Nephron (organoid): ENCODE measurements around the gene TESK2.
A peak's percentile ranks its signal among the peaks of the same experiment; 100 is the strongest.
"Not testable (repeated sequence)": the region's sequence is repeated elsewhere in the genome, so short reads cannot be mapped to it uniquely, and the experiment has no call there.

ENCODE experiments used
- H3K27ac Mint-ChIP-seq, 3 experiments: 2 replicates each; pipeline ENCODE4 v1.8.0; 2020; ENCODE audit warnings: mixed read lengths in 3 of 3, mild to moderate bottlenecking in 2 of 3, moderate library complexity in 1 of 3
- H3K27me3 Mint-ChIP-seq: 2 replicates; pipeline ENCODE4 v1.8.0; 2021; ENCODE audit warnings: low read depth, mild to moderate bottlenecking, moderate library complexity, mixed read lengths
- H3K36me3 Mint-ChIP-seq: 2 replicates; pipeline ENCODE4 v1.8.0; 2020; ENCODE audit warnings: low read depth, mixed read lengths
- H3K4me1 Mint-ChIP-seq: 2 replicates; pipeline ENCODE4 v1.8.0; 2020; ENCODE audit warnings: mixed read lengths
- H3K4me3 Mint-ChIP-seq, 3 experiments: 2 replicates each; pipeline ENCODE4 v1.8.0; 2020; ENCODE audit warnings: mild to moderate bottlenecking in 3 of 3, mixed read lengths in 3 of 3, moderate library complexity in 2 of 3
- H3K9me3 Mint-ChIP-seq: 2 replicates; pipeline ENCODE4 v1.8.0; 2020; ENCODE audit warnings: mixed read lengths
- CTCF ChIP-seq, 3 experiments: fragments of 200-600 bp; sonication (generic); IDR thresholded peaks; one replicate each; pipeline ENCODE4 v1.5.0; 2021; ENCODE audit warnings: antibody characterized with exemption in 3 of 3; ENCODE audit not compliant: unreplicated experiment in 3 of 3

The TESK2 gene

GRCh38 chr1:45526135-45526644 is 35.2 kb upstream of the TESK2 start:
- Mint-ChIP-seq H3K27ac (peak overlapping the region; percentile 31 to 62 (median 48)), H3K36me3 (no peaks in the 10 kb centered on the region), H3K9me3 (no peaks in the 10 kb centered on the region), H3K4me3 (peak overlapping the region in 1 of 3 experiments; percentile 28), H3K27me3 (no peaks in the 10 kb centered on the region), H3K4me1 (peaks cover 23% of the 10 kb centered on the region)
- no peak for TF ChIP-seq CTCF (IDR thresholded peaks at IDR 0.05; ENCODE audit: unreplicated experiment in 3 of 3)

GRCh38 chr1:45523975-45524374 is 33.0 kb upstream of the TESK2 start:
- H3K36me3 Mint-ChIP-seq, H3K27ac Mint-ChIP-seq, H3K27me3 Mint-ChIP-seq, H3K9me3 Mint-ChIP-seq, H3K4me3 Mint-ChIP-seq: not testable (repeated sequence)
- peaks cover 32% of the 10 kb centered on the region for H3K4me1 Mint-ChIP-seq

- peak overlapping the region in 2 of 3 experiments; percentile 56 to 93 for H3K27ac Mint-ChIP-seq
- peaks cover 37% of the 10 kb centered on the region for H3K4me1 Mint-ChIP-seq
- not testable (repeated sequence) for H3K27me3 Mint-ChIP-seq, H3K36me3 Mint-ChIP-seq, H3K9me3 Mint-ChIP-seq
- peak overlapping the region; percentile 92 to 100 (median 96) for H3K4me3 Mint-ChIP-seq
Measured at GRCh38 chr1:45523516-45523915, 32.6 kb upstream of the TESK2 start.

GRCh38 chr1:45522324-45523104 is 31.6 kb upstream of the TESK2 start:
- H3K27ac Mint-ChIP-seq, result peak overlapping the region; percentile 93 to 98 (median 98)
- peaks cover 4% of the 10 kb centered on the region for H3K36me3 Mint-ChIP-seq
- H3K27me3 Mint-ChIP-seq, result no peaks in the 10 kb centered on the region

GRCh38 chr1:45521413-45522323 is 30.7 kb upstream of the TESK2 start, which contains the start of gene PRDX1:
PRDX1 (minus strand) TSS chr1:45521884; CDS start chr1:45519043, 2,841 bp downstream.
- no peaks in the 10 kb centered on the region for H3K9me3 Mint-ChIP-seq
- H3K27ac Mint-ChIP-seq, result peak within 1 kb of the TSS; percentile 93 to 98 (median 98)
- peak within 1 kb of the TSS; percentile 92 to 100 (median 96) for H3K4me3 Mint-ChIP-seq
- no peaks in the 10 kb centered on the region for H3K27me3 Mint-ChIP-seq
- H3K4me1 Mint-ChIP-seq, result peaks cover 37% of the 10 kb centered on the region
- TF ChIP-seq CTCF (IDR thresholded peaks at IDR 0.05; ENCODE audit: unreplicated experiment in 3 of 3), result no peak
- H3K36me3 Mint-ChIP-seq, result peaks cover 11% of the 10 kb centered on the region

More at GRCh38 chr1:45522324-45523104, 31.6 kb upstream of the TESK2 start:
- H3K4me3 Mint-ChIP-seq, result peak overlapping the region; percentile 92 to 100 (median 96)
- no peak for TF ChIP-seq CTCF (IDR thresholded peaks at IDR 0.05; ENCODE audit: unreplicated experiment in 3 of 3)
- no peaks in the 10 kb centered on the region for H3K9me3 Mint-ChIP-seq
- peaks cover 38% of the 10 kb centered on the region for H3K4me1 Mint-ChIP-seq

- H3K4me3 Mint-ChIP-seq, result peak overlapping the region; percentile 91 to 100 (median 96)
- peaks cover 45% of the 10 kb centered on the region for H3K4me1 Mint-ChIP-seq
- H3K27ac Mint-ChIP-seq, result peak overlapping the region in 1 of 3 experiments; percentile 79
- not testable (repeated sequence) for H3K9me3 Mint-ChIP-seq, H3K27me3 Mint-ChIP-seq
- H3K36me3 Mint-ChIP-seq, result peaks cover 30% of the 10 kb centered on the region
Measured at GRCh38 chr1:45519774-45520173, 28.8 kb upstream of the TESK2 start.

- Mint-ChIP-seq H3K36me3 (peaks cover 39% of the 10 kb centered on the region), H3K27ac (peak overlapping the region; percentile 59 to 79 (median 67)), H3K4me3 (peak overlapping the region; percentile 59 to 100 (median 91)), H3K9me3 (no peaks in the 10 kb centered on the region), H3K4me1 (peaks cover 52% of the 10 kb centered on the region), H3K27me3 (no peaks in the 10 kb centered on the region)
- TF ChIP-seq CTCF (IDR thresholded peaks at IDR 0.05; ENCODE audit: unreplicated experiment in 3 of 3), result no peak
Measured at GRCh38 chr1:45518910-45519309, 27.9 kb upstream of the TESK2 start.

- not testable (repeated sequence) for H3K27me3 Mint-ChIP-seq, H3K9me3 Mint-ChIP-seq
- Mint-ChIP-seq H3K27ac (peak overlapping the region; percentile 59 to 79 (median 67)), H3K36me3 (peaks cover 44% of the 10 kb centered on the region), H3K4me3 (peak overlapping the region; percentile 59 to 100 (median 91)), H3K4me1 (peaks cover 57% of the 10 kb centered on the region)
Measured at GRCh38 chr1:45518366-45518765, 27.4 kb upstream of the TESK2 start.
